Kidney capillary endothelial cell (primary cell): ENCODE results near the gene ADAMTS1.

Source experiments
- DNase-seq: peaks from one replicate; pipeline ENCODE4 v3.0.0-alpha.2; 2018; ENCODE audit warnings: low spot score

Gene ADAMTS1

DNA sequence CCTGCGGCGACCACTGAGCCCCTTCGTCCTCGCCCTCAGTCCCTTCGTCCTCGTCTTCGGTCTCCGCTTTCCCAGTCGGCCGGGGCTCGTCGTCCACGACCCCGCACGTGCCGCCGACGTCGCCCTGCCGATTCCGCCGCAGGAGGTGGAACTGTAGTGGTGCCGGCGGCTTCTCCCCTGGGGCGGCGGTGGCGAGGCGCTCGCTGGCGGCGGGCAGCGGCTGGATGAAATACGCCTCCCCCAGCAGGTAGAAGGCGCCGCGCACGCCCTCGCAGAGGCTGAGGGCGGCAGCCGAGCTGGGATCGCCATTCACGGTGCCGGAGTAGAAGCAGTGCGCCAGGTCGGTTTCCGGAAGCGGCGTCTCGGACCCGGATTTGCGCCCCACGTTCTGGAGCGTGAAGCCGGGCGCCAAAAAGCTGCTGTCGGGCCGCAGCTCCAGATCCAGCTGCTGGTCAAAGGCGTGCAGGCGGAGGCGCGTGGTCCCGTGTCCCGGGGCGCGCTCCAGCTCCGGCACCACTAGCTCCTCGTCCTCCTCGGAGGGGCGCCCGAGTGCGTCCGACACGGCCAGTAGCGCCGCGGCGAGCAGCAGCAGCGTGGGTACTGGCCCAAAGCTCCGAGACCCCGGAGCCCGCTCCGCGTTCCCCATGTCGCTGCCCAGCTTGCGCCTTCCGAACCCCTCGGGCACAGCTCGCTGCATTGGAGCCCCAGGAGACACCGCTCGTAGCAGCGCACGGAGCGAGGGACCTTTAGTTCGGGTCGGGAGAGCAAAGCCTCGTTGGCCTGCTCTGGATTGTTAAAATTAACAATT, 747 bp downstream of the ADAMTS1 start:
- no peak for DNase-seq

DNA sequence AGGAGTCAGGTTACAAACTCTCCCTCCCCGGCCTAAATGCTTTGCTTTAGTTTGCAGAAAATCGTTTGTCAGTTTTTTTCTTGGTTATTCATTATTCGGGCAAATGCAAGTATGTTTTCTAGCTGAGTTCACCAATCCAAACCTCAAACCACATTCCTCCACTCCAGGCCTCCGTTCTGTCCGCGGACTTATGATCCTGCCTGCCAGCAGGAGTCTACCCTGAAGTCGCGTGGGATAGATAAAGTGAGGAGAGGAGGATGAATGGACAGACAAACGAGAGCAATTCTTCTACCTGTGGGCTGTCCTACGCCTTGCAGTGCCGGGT, 1.3 kb downstream of the ADAMTS1 start:
- DNase-seq = peak; percentile 27

DNA sequence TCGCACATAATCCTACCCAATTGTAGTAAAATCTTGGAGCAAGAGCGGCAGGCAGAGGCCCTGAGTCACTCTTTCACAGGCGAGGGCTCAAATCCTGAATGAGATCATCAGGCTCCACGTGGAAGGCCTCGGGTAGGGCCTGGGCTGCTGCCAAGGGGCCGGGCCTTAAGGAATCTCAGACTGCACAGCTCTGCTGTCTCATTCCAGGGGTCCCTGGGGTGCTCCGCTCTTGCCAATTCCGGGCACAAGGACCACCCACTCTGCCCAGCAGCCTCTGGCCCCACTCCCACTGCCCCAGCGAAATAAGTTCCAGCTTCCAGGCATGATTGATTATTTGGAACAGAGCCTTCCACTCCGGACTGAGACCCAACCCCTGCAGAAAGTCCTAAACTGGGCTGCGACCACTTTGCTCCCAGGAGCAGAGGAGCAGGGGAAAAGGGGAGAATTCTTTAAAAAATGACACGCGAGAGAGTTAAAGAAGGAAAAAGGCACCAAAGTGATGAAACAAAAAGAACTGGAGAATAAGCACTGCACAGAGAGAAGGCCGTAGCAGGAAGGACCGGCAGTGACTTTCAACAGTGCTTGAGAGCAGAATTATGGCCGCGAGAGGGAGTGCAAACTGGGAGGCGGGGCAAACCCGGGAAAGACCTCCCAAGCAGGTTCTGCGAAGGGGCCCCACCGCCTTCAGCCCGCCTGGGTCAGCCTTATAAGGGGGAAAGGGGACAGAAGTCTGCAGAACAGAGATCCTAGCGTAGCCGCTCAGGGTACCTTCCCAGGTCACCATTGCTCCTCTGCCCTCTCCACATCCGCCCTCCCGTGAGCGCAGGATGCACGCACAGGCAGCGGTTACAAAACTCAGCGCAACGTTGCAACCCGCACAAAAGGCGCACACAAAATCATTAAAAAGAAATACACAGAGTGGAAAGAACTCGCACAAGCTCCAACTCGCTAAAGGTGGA, 2.0 kb downstream of the ADAMTS1 start:
- DNase-seq = peak; percentile 90

- peak; percentile 40 for DNase-seq
Observed at GRCh38 chr21:26842300-26842699, 2.9 kb downstream of the ADAMTS1 start.

DNA sequence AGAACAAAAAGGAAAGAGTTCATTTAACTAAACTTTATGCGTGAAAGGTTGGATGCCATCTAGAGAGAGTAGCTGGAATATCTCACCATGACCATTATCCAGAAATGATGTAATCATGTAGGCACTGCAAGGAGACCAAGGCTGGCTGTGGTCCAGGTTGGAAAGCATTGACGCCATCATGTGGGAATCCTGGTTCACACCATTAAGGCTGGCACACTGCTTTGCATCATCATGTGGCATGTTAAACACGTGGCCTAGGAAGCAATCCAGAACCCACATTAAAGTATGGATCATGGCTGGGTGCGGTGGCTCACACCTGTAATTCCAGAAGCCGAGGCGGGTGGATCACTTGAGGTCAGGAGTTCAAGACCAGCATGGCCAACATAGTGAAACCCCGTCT, 4.3 kb downstream of the ADAMTS1 start:
- peak; percentile 75 for DNase-seq

- no peak for DNase-seq
Observed at GRCh38 chr21:26840201-26840600, 5.0 kb downstream of the ADAMTS1 start.

DNA sequence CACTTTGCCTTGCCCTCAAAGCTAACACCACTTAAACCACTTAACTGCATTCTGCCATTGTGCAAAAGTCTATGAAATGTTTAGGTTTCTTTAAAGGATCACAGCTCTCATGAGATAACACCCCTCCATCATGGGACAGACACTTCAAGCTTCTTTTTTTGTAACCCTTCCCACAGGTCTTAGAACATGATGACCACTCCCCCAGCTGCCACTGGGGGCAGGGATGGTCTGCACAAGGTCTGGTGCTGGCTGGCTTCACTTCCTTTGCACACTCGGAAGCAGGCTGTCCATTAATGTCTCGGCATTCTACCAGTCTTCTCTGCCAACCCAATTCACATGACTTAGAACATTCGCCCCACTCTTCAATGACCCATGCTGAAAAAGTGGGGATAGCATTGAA, 7.7 kb downstream of the ADAMTS1 start:
- DNase-seq = no peak

- DNase-seq = no peak
Observed at GRCh38 chr21:26836528-26836927, 8.7 kb downstream of the ADAMTS1 start.

GRCh38 chr21:26835714-26836265, 9.4 kb downstream of the ADAMTS1 start:
- DNase-seq = no peak

- DNase-seq = no peak
Observed at GRCh38 chr21:26835027-26835713, 10.0 kb downstream of the ADAMTS1 start.

DNA sequence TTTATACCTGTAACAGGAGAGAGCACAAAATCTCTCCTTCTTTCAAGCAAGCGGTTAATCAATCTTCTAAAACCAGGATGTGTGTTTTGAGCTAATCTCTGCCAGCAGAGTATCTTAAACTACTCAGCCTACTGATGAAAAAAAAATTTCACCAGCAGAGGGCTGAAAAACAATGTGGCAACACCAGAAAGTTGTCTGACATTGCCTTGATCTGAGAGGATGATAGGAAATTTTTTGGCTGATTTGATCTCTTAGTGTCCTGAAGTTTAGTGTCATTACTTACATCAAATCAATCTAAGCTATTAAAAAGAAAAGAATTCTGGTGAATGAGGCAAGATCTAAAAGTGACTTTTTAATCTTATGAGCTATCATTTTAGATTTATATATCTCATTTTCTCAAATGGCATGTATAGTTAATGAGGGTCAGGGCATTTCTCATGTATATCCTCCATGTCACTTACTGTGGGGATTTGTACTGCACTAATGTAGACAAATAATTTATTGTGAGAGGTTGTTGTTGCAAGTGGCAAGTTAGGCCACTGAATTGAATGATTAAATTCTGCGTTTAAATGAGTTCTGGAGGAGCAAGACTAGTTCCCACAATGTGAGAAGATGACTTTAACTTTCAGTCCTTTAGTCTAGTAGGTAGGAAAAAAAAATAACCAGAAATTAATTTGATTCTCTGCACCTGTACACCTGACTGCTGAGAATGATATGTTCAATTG, 10.9 kb downstream of the ADAMTS1 start:
- DNase-seq = no peak

DNA sequence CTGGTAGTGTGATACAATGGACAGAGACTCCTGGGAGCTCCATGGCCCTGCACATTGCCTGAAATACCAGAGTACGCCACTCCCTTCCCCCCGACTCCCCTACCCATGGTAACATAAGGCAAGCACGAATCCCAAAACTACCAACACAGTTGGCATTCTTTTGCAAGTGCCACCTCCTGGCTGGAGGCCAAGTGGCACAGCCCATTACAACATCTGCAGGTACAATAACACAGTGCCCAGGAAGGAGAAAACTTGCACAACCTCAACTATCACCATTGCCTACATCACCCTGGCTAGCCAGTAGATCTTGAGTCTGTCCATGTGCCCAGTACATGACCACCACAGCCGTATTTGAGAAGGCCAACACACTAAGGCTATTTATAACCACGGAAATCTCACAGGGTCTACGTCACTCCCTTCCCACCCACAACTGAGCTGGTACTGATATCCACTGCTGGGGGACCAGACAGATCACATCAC, 11.7 kb downstream of the ADAMTS1 start:
- no peak for DNase-seq

DNA sequence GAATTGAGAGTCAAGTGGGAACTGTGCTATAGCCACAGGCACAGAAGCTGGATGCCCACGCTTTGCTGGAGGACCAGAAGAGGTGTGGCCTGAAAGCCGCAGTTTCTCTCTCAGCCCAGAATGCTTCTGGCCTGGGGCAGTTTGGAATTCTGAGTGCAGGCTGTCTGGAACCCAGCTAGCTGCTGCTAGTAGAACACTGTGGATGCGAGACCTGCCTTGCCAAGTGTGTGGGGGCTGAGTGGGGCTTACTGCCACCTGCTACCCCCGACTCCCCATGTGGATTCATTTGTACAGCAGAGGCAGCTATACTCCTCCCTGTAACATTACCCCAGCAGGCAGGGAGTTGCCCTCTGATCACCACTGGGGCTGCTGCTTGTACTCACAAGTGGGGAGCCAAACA, 12.2 kb downstream of the ADAMTS1 start:
- no peak for DNase-seq

DNA sequence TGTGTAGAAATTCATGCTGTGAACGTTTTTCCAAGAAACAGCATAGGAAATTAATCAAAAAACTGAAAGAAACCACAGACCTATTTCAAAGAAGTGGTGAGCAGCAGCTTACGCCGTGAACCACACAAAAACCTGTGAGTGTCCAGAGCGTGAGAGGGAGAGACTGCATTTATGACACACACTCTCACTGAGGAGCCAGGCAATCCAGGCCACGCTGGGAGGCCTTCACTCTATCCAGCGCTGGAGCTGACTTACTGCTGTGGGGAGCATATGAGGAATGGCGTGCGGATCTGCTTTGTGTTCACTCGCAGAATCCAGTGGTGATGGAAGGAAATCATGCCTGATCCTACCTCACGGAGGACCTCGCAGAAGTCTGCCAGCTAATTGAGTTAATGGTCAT, 12.7 kb downstream of the ADAMTS1 start:
- DNase-seq = no peak

- DNase-seq = no peak
Observed at GRCh38 chr21:26826801-26827200, 18.4 kb downstream of the ADAMTS1 start.

DNA sequence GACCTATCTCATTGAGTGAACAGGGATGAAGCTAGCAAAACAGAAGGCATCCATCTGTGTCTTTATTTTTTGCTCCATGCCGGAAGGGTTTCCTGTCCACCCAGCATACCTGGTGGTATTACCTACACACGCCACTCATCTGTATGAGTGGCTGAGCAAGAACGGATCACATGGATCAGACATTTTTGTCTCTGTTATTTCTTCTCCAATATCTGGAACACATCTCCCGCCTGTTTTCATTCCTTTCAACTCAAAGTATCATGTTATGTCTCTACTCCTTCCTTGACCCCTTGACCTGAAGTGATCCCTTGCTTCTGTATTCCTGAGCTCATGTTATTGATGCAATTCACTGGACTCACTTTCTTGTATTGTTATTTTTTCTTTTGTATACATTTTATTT, 24.7 kb downstream of the ADAMTS1 start:
- DNase-seq = no peak

DNA sequence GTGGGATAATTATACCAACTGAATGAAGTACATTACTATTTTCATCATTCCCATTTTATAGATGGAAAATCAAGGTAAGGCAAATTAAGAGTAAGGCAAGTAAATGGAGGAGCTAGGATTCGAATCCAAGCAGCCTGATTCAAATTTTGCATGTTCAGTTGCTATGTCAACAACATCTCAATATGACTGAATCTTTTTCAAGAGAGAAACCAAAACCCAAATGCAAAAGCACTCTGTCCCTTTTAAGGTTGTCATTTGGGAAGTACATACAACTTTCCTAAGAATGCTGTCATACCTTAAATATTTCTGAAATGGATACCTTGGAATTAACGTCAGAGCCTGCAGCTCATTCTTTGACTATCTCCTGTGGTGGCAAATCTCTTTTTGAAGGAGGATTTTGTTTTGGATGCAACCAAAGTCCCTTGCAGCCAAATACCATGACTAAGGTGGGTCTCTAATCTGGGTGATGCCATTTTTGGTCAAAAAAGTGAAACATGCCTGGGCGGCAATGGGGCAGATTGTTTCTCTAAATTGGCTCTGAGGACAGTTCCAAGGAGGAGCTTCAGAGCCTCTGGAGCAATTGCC, 25.4 kb downstream of the ADAMTS1 start:
- no peak for DNase-seq

GRCh38 chr21:26818906-26819305, 26.3 kb downstream of the ADAMTS1 start:
- no peak for DNase-seq

- DNase-seq = no peak
Observed at GRCh38 chr21:26815197-26815596, 30.0 kb downstream of the ADAMTS1 start.

GRCh38 chr21:26814386-26814785, 30.8 kb downstream of the ADAMTS1 start:
- DNase-seq = no peak

DNA sequence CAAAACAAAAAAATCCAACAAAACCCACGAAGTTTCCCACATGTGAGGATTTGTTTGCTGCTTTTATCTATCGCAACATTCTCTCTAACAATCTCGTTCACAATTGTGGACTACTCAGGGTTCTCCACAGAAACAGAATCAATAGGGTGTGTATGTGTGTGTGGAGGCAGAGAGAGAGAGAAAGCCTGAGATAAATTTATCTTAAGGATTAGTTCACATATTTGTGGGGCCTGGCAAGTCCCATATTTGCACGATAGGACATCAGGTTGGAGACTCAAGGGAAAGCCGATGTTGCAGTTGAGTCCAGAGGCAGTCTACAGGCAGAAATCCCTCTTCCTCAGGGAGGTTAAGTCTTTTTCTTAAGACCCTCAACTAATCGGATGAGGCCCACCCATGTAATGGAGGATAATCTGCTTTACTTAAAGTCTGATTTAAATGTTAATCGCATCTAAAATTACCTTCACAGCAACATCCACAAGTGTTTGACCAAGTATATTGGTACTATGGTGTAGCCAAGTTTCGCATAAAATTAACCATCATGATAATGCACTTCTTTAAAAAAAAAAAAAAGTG, 31.7 kb downstream of the ADAMTS1 start:
- no peak for DNase-seq
